ENCODE measurements around the gene CDH4.

Gene CDH4

GRCh38 chr20:61600016-61600415 lies 348.0 kb downstream of the CDH4 start:
- no peak for DNase-seq (ENCODE audit: low read depth, low spot score)

- no peak for DNase-seq (ENCODE audit: low read depth, low spot score)
These were observed 349.3 kb downstream of the CDH4 start for GRCh38 chr20:61601361-61601760.

- no peak for DNase-seq (ENCODE audit: low read depth, low spot score)
These were observed 349.8 kb downstream of the CDH4 start for GRCh38 chr20:61601853-61602252.

- no peak for DNase-seq (ENCODE audit: low read depth, low spot score)
These were observed 351.7 kb downstream of the CDH4 start for GRCh38 chr20:61603715-61604114.

- DNase-seq (ENCODE audit: low read depth, low spot score), result no peak
These were observed 352.5 kb downstream of the CDH4 start for GRCh38 chr20:61604549-61604948.

GRCh38 chr20:61605283-61605682 lies 353.2 kb downstream of the CDH4 start:
- DNase-seq (ENCODE audit: low read depth, low spot score), result no peak

- DNase-seq (ENCODE audit: low read depth, low spot score), result no peak
These were observed 353.9 kb downstream of the CDH4 start for GRCh38 chr20:61605862-61606557.

GRCh38 chr20:61608275-61609085 lies 356.4 kb downstream of the CDH4 start:
- no peak for DNase-seq (ENCODE audit: low read depth, low spot score)

- no peak for DNase-seq (ENCODE audit: low read depth, low spot score)
These were observed 357.4 kb downstream of the CDH4 start for GRCh38 chr20:61609461-61609860.

- no peak for DNase-seq (ENCODE audit: low read depth, low spot score)
These were observed 359.5 kb downstream of the CDH4 start for GRCh38 chr20:61611401-61612180.

GRCh38 chr20:61613917-61614705 lies 362.1 kb downstream of the CDH4 start:
- no peak for DNase-seq (ENCODE audit: low read depth, low spot score)

- no peak for DNase-seq (ENCODE audit: low read depth, low spot score)
These were observed 362.6 kb downstream of the CDH4 start for GRCh38 chr20:61614706-61615100.

- DNase-seq (ENCODE audit: low read depth, low spot score), result no peak
These were observed 363.7 kb downstream of the CDH4 start for GRCh38 chr20:61615806-61616205.

- DNase-seq (ENCODE audit: low read depth, low spot score), result no peak
These were observed 367.7 kb downstream of the CDH4 start for GRCh38 chr20:61619751-61620150.

- DNase-seq (ENCODE audit: low read depth, low spot score), result no peak
These were observed 368.1 kb downstream of the CDH4 start for GRCh38 chr20:61620174-61620573.

GRCh38 chr20:61621035-61621730 lies 369.1 kb downstream of the CDH4 start:
- DNase-seq (ENCODE audit: low read depth, low spot score), result no peak

- no peak for DNase-seq (ENCODE audit: low read depth, low spot score)
These were observed 369.8 kb downstream of the CDH4 start for GRCh38 chr20:61621852-61622251.

GRCh38 chr20:61623451-61623850 lies 371.4 kb downstream of the CDH4 start:
- DNase-seq (ENCODE audit: low read depth, low spot score), result no peak

- DNase-seq (ENCODE audit: low read depth, low spot score), result no peak
These were observed 373.2 kb downstream of the CDH4 start for GRCh38 chr20:61625246-61625645.

- DNase-seq (ENCODE audit: low read depth, low spot score), result no peak
These were observed 374.4 kb downstream of the CDH4 start for GRCh38 chr20:61626412-61626811.
